Stomach (tissue), 9 donors: ENCODE measurements around the gene SLC16A1. TPM values are rescaled to one million over a fixed set of nuclear protein-coding genes. Genes with fewer than 3 reads are reported as not detected.
A peak's percentile ranks its signal among the peaks of the same experiment; 100 is the strongest.

Experiments
- DNase-seq, 2 donors: peaks; one replicate each; pipeline versions ENCODE4 v3.0.0 to v3.0.0-alpha.2; 2013 to 2019
- H3K27ac ChIP-seq, 5 donors: fragments of 200-600 bp in 4 of 5; sonication (generic) in 4 of 5; one replicate each; pipeline ENCODE4 v1.5.1; 2013 to 2019; ENCODE audit warnings: mild to moderate bottlenecking in 1 of 5, moderate library complexity in 1 of 5
- H3K27me3 ChIP-seq, 3 donors: fragments of 200-600 bp; sonication (generic); one replicate each; pipeline ENCODE4 v1.5.1; 2017 to 2019; ENCODE audit warnings: mixed run types in 1 of 3
- H3K36me3 ChIP-seq, 4 donors: fragments of 200-600 bp; sonication (generic); 1 replicate in 3 of 4; 2 replicates in 1 of 4; pipeline ENCODE4 v1.5.1; 2016 to 2019
- H3K4me1 ChIP-seq, 4 donors: fragments of 200-600 bp; sonication (generic); one replicate each; pipeline ENCODE4 v1.5.1; 2016 to 2019
- H3K4me3 ChIP-seq, 4 donors: fragments of 200-600 bp; sonication (generic) in 3 of 4; one replicate each; pipeline ENCODE4 v1.5.1; 2016 to 2019; ENCODE audit warnings: mild to moderate bottlenecking in 1 of 4
- H3K9me3 ChIP-seq, 4 donors: fragments of 200-600 bp; sonication (generic); one replicate each; pipeline ENCODE4 v1.5.1; 2016 to 2019
- CTCF ChIP-seq, 7 experiments: fragments of 450-650 bp in 4 of 7; fragments of 200-600 bp in 3 of 7; sonication (generic) in 3 of 7; IDR thresholded peaks; one replicate each; pipeline ENCODE4 v1.5.1; 2016 to 2019; ENCODE audit warnings: antibody characterized with exemption in 7 of 7, control low read depth in 2 of 7, mild to moderate bottlenecking in 1 of 7
- EP300 ChIP-seq: sonication (generic); formaldehyde crosslinking; IDR thresholded peaks from one replicate; pipeline ENCODE4 v1.6.1; 2017; ENCODE audit warnings: antibody characterized with exemption
- POLR2A ChIP-seq, 4 donors: fragments of 450-650 bp; IDR thresholded peaks; one replicate each; pipeline ENCODE4 v1.6.1; 2016; ENCODE audit warnings: antibody characterized with exemption in 4 of 4, control low read depth in 2 of 4, mild to moderate bottlenecking in 1 of 4, moderate library complexity in 1 of 4
- POLR2AphosphoS5 ChIP-seq, 3 donors: sonication (generic); formaldehyde crosslinking; IDR thresholded peaks; one replicate each; pipeline ENCODE4 v1.6.1; 2016; ENCODE audit warnings: antibody characterized with exemption in 3 of 3
- WGBS, 5 donors: extraction: QIAGEN DNeasy Blood & Tissue Kit in 3 of 5; methylation state at CpG; one replicate each; pipeline versions ENCODE4 v1.1.5 to v1.1.7; 2013 to 2018; 5-methylcytosine and 5-hydroxymethylcytosine counted together
- intact Hi-C: fragments of 100-400 bp; cut with DNase I; formaldehyde crosslinking; loops from one replicate; pipeline ENCODE4 v1.15.1; 2023; ENCODE audit warnings: low total_unique reads
- polyA plus RNA-seq, 3 donors: library from polyadenylated mRNA; stranded (reverse); fragments of 200-250 nt; gene quantifications; one replicate each; pipeline ENCODE4 v1.2.3, GENCODE V29; 2013
- total RNA-seq, 5 donors: library from RNA; depleted of rRNA; stranded (reverse); fragments of >200 nt; gene quantifications; one replicate each; pipeline versions ENCODE4 v1.1.0 to v1.2.3, GENCODE V29; 2014 to 2016
- donor health status: healthy with polysubstance abuse.
- donor health status: Bipolar disorder and iron deficiency.
- donor health status: healthy.

Gene SLC16A1
- total and polyA plus RNA-seq, 8 donors, result 4.9 to 127 (median 13.2) TPM

DNA sequence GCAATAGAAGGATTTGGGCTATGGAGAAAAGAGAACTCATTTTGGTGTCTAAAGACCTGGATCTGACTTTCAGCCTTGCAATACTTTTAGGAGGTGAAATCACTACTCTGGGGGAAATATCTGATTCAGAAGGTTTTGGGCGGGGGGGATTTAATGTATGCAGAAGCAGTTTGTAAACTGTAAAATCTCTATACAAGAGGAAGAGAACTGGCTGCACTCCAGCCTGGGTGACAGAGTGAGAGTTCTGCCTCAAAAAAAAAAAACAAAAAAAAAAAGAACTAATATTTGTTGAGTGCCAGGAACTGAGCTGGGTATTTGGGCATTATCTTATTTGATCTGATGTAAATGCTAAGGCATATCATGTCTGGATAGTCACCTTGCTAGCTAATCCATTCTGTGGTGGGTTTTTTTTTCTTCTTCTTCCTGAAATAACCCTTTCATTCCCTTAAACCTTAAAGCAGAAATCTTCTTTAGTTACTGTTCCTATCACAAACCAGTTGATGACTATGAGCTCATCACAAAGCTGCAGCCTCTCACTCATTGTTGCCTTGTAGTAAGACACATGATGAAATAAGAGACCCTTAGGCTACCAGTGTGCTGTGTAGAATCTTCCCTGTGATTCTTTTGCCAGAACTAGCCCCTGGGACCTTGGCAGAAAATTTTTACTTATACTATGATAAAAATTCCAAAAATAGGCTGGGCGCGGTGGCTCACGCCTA is 35.6 kb upstream of the SLC16A1 start:
- TF ChIP-seq POLR2A (IDR thresholded peaks at IDR 0.05) (no peak), EP300 (no peak), POLR2AphosphoS5 (IDR thresholded peaks at IDR 0.05) (no peak), CTCF (IDR thresholded peaks at IDR 0.05) (no peak)
- no peak overlapping the region for H3K27ac ChIP-seq
- H3K36me3 ChIP-seq, result no peaks in the 10 kb centered on the region
- H3K4me3 ChIP-seq, result no peak overlapping the region
- intact Hi-C loops, result no loop called here
- H3K27me3 ChIP-seq, result no peaks in the 10 kb centered on the region
- 81 to 93% (median 83%) methylated on average over 4 of the region's 4 CpGs for WGBS, 5 donors
- peaks cover 0 to 51% (median 21%) of the 10 kb centered on the region in 4 donors for H3K4me1 ChIP-seq
- no peak for DNase-seq
- no peaks in the 10 kb centered on the region for H3K9me3 ChIP-seq

GRCh38 chr1:112990271-112990670 is 34.3 kb upstream of the SLC16A1 start:
- no peaks in the 10 kb centered on the region for H3K36me3 ChIP-seq
- 90 to 97% (median 93%) methylated on average over 7 of the region's 7 CpGs for WGBS, 5 donors
- TF ChIP-seq CTCF (IDR thresholded peaks at IDR 0.05) (no peak), POLR2A (IDR thresholded peaks at IDR 0.05) (no peak), POLR2AphosphoS5 (IDR thresholded peaks at IDR 0.05) (no peak), EP300 (no peak)

DNA sequence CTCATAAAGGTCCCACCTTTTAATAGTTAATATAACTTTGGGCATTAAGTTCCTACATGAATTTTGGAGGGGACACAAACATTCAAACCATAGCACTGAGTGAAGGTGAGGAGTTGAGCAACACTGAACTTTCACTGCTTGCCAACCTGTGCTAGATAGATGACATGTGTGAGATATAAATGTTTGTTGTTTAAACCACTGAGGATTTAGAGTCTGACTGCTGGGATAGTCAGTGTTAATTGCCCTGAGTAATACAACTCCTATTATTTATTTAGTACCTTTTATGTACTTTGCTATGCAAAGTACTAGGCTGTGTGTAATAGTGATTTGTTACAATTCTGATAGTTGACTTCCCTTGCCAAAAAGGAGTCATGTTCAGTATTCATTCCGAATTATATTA is 32.4 kb upstream of the SLC16A1 start:
- H3K27ac ChIP-seq, result no peak overlapping the region

More at GRCh38 chr1:112990271-112990670, 34.3 kb upstream of the SLC16A1 start:
- DNase-seq, result no peak
- Histone ChIP-seq H3K4me3 (no peak overlapping the region), H3K9me3 (no peaks in the 10 kb centered on the region), H3K27ac (no peak overlapping the region), H3K27me3 (no peaks in the 10 kb centered on the region), H3K4me1 (peaks cover 0 to 50% (median 16%) of the 10 kb centered on the region in 4 donors)
- intact Hi-C loops, result no loop called here

GRCh38 chr1:112985123-112985522 is 29.1 kb upstream of the SLC16A1 start:
- intact Hi-C loops, result no loop called here
- H3K4me3 ChIP-seq, result no peak overlapping the region
- H3K36me3 ChIP-seq, result no peaks in the 10 kb centered on the region
- no peak for TF ChIP-seq CTCF (IDR thresholded peaks at IDR 0.05)
- no peak for TF ChIP-seq EP300
- H3K27ac ChIP-seq, result no peak overlapping the region
- peaks cover 0 to 28% (median 6%) of the 10 kb centered on the region in 4 donors for H3K4me1 ChIP-seq
- no peaks in the 10 kb centered on the region for H3K27me3 ChIP-seq
- WGBS, 5 donors, result 65 to 87% (median 69%) methylated on average over 2 of the region's 2 CpGs
- H3K9me3 ChIP-seq, result no peaks in the 10 kb centered on the region
- no peak for DNase-seq

More for the DNA sequence above, 32.4 kb upstream of the SLC16A1 start:
- peaks cover 0 to 36% (median 10%) of the 10 kb centered on the region in 4 donors for H3K4me1 ChIP-seq
- H3K9me3 ChIP-seq, result no peaks in the 10 kb centered on the region
- intact Hi-C loops, result no loop called here
- H3K27me3 ChIP-seq, result no peaks in the 10 kb centered on the region
- no peaks in the 10 kb centered on the region for H3K36me3 ChIP-seq
- TF ChIP-seq POLR2A (IDR thresholded peaks at IDR 0.05) (no peak), POLR2AphosphoS5 (IDR thresholded peaks at IDR 0.05) (peak in 1 of 3 donors; percentile 22)
- H3K4me3 ChIP-seq, result no peak overlapping the region
- 30 to 43% (median 42%) methylated on average over 1 of the region's 1 CpG for WGBS, 5 donors
- no peak for DNase-seq

- Histone ChIP-seq H3K9me3 (no peaks in the 10 kb centered on the region), H3K27ac (no peak overlapping the region), H3K36me3 (no peaks in the 10 kb centered on the region), H3K4me1 (peaks cover 0 to 27% (median 3%) of the 10 kb centered on the region in 4 donors), H3K27me3 (no peaks in the 10 kb centered on the region), H3K4me3 (no peak overlapping the region)
- intact Hi-C loops, result no loop called here
- WGBS, 5 donors, result 80 to 87% (median 87%) methylated on average over 6 of the region's 6 CpGs
- TF ChIP-seq CTCF (IDR thresholded peaks at IDR 0.05), result no peak
- DNase-seq, result no peak
These were observed 27.6 kb upstream of the SLC16A1 start for GRCh38 chr1:112983537-112984131.
